ENCODE results near the gene NLRX1.

The NLRX1 gene

GRCh38 chr11:119147604-119148333, 20.8 kb upstream of the NLRX1 start:
- no peak for TF ChIP-seq CTCF (IDR thresholded peaks at IDR 0.05; ENCODE audit: insufficient read depth, low read depth, low read length, missing control alignments)
- peak; percentile 32 for DNase-seq (ENCODE audit: low read depth)
- no peak overlapping the region for H3K4me3 ChIP-seq (ENCODE audit: low read depth, low read length)

GRCh38 chr11:119148720-119149017, 19.9 kb upstream of the NLRX1 start:
- DNase-seq (ENCODE audit: low read depth), result no peak
- no peak for TF ChIP-seq CTCF (IDR thresholded peaks at IDR 0.05; ENCODE audit: insufficient read depth, low read depth, low read length, missing control alignments)

GRCh38 chr11:119149018-119149785, 19.3 kb upstream of the NLRX1 start, which contains the start of gene ABCG4:
Gene ABCG4, plus strand, starts transcription at chr11:119149052. Its CDS starts 914 bp downstream, at chr11:119149966.
- TF ChIP-seq CTCF (IDR thresholded peaks at IDR 0.05; ENCODE audit: insufficient read depth, low read depth, low read length, missing control alignments), result no peak
- peak within 1 kb of the TSS; percentile 47 for H3K4me3 ChIP-seq (ENCODE audit: low read depth, low read length)
- DNase-seq (ENCODE audit: low read depth), result no peak

More at GRCh38 chr11:119148720-119149017, 19.9 kb upstream of the NLRX1 start:
- H3K4me3 ChIP-seq (ENCODE audit: low read depth, low read length), result peak overlapping the region; percentile 47

GRCh38 chr11:119149786-119150275, 18.7 kb upstream of the NLRX1 start:
- no peak overlapping the region for H3K4me3 ChIP-seq (ENCODE audit: low read depth, low read length)
- TF ChIP-seq CTCF (IDR thresholded peaks at IDR 0.05; ENCODE audit: insufficient read depth, low read depth, low read length, missing control alignments), result no peak
- DNase-seq (ENCODE audit: low read depth), result no peak

GRCh38 chr11:119152043-119152442, 16.5 kb upstream of the NLRX1 start:
- DNase-seq (ENCODE audit: low read depth), result no peak
- H3K4me3 ChIP-seq (ENCODE audit: low read depth, low read length), result no peak overlapping the region
- TF ChIP-seq CTCF (IDR thresholded peaks at IDR 0.05; ENCODE audit: insufficient read depth, low read depth, low read length, missing control alignments), result no peak

GRCh38 chr11:119152604-119153003, 15.9 kb upstream of the NLRX1 start:
- TF ChIP-seq CTCF (IDR thresholded peaks at IDR 0.05; ENCODE audit: insufficient read depth, low read depth, low read length, missing control alignments), result no peak
- no peak overlapping the region for H3K4me3 ChIP-seq (ENCODE audit: low read depth, low read length)
- DNase-seq (ENCODE audit: low read depth), result no peak

Data from GM12865 (cell line).